ENCODE results near the gene LIMK2. TPM values are rescaled to one million over a fixed set of nuclear protein-coding genes. Genes with fewer than 3 reads are reported as not detected.

Gene LIMK2
- total RNA-seq, 4 donors from 2014 or later: 103 to 229 (median 188) TPM

- Histone ChIP-seq H3K27ac (no peak overlapping the region), H3K9me3 (no peaks in the 10 kb centered on the region), H3K4me3 (no peak overlapping the region), H3K4me1 (peaks cover 30% of the 10 kb centered on the region), H3K36me3 (peaks cover 92% of the 10 kb centered on the region), H3K27me3 (no peaks in the 10 kb centered on the region)
- DNase-seq (ENCODE audit: low spot score in 2 of 2): peak in 1 of 2 donors; percentile 37
- TF ChIP-seq EP300 (IDR thresholded peaks at IDR 0.05): no peak
- no peak for TF ChIP-seq CTCF (IDR thresholded peaks at IDR 0.05)
- no peak for TF ChIP-seq POLR2AphosphoS5 (IDR thresholded peaks at IDR 0.05)
- no peak for TF ChIP-seq POLR2A (IDR thresholded peaks at IDR 0.05)
These were observed 67.2 kb downstream of the LIMK2 start for GRCh38 chr22:31279327-31279669.

GRCh38 chr22:31279821-31280505 is 67.9 kb downstream of the LIMK2 start:
- H3K4me1 ChIP-seq: peaks cover 35% of the 10 kb centered on the region

GRCh38 chr22:31281733-31282132 is 69.6 kb downstream of the LIMK2 start:
- TF ChIP-seq POLR2AphosphoS5 (IDR thresholded peaks at IDR 0.05): no peak
- Histone ChIP-seq H3K36me3 (peaks cover 95% of the 10 kb centered on the region), H3K27ac (no peak overlapping the region), H3K27me3 (no peaks in the 10 kb centered on the region), H3K4me1 (peaks cover 40% of the 10 kb centered on the region), H3K9me3 (no peaks in the 10 kb centered on the region), H3K4me3 (no peak overlapping the region)
- 71% methylated on average over 4 of the region's 4 CpGs for WGBS
- peak in 1 of 2 donors; percentile 36 for DNase-seq (ENCODE audit: low spot score in 2 of 2)

More at GRCh38 chr22:31279821-31280505, 67.9 kb downstream of the LIMK2 start:
- Histone ChIP-seq H3K36me3 (peaks cover 92% of the 10 kb centered on the region), H3K27me3 (no peaks in the 10 kb centered on the region), H3K27ac (no peak overlapping the region), H3K4me3 (no peak overlapping the region), H3K9me3 (no peaks in the 10 kb centered on the region)
- peak in 1 of 2 donors; percentile 17 for DNase-seq (ENCODE audit: low spot score in 2 of 2)
- TF ChIP-seq CTCF (IDR thresholded peaks at IDR 0.05): no peak
- TF ChIP-seq EP300 (IDR thresholded peaks at IDR 0.05): no peak
- TF ChIP-seq POLR2A (IDR thresholded peaks at IDR 0.05): no peak
- TF ChIP-seq POLR2AphosphoS5 (IDR thresholded peaks at IDR 0.05): no peak

GRCh38 chr22:31282748-31283468 is 70.8 kb downstream of the LIMK2 start:
- DNase-seq (ENCODE audit: low spot score in 2 of 2): peak in 1 of 2 donors; percentile 54
- no peak overlapping the region for H3K27ac ChIP-seq
- H3K9me3 ChIP-seq: no peaks in the 10 kb centered on the region
- no peak overlapping the region for H3K4me3 ChIP-seq
- TF ChIP-seq POLR2AphosphoS5 (IDR thresholded peaks at IDR 0.05) (no peak), POLR2A (IDR thresholded peaks at IDR 0.05) (no peak), EP300 (IDR thresholded peaks at IDR 0.05) (no peak), CTCF (IDR thresholded peaks at IDR 0.05) (no peak)
- WGBS: 85% methylated on average over 7 of the region's 8 CpGs
- H3K36me3 ChIP-seq: peaks cover 94% of the 10 kb centered on the region
- H3K27me3 ChIP-seq: no peaks in the 10 kb centered on the region
- peaks cover 43% of the 10 kb centered on the region for H3K4me1 ChIP-seq

GRCh38 chr22:31284281-31285155 is 72.4 kb downstream of the LIMK2 start:
- Histone ChIP-seq H3K27me3 (no peaks in the 10 kb centered on the region), H3K9me3 (no peaks in the 10 kb centered on the region), H3K27ac (peak overlapping the region; percentile 67), H3K4me1 (peaks cover 52% of the 10 kb centered on the region), H3K36me3 (peaks cover 95% of the 10 kb centered on the region), H3K4me3 (no peak overlapping the region)
- 33% methylated on average over 2 of the region's 3 CpGs for WGBS
- no peak for DNase-seq (ENCODE audit: low spot score in 2 of 2)
- no peak for TF ChIP-seq POLR2AphosphoS5 (IDR thresholded peaks at IDR 0.05)
- no peak for TF ChIP-seq CTCF (IDR thresholded peaks at IDR 0.05)
- no peak for TF ChIP-seq EP300 (IDR thresholded peaks at IDR 0.05)
- TF ChIP-seq POLR2A (IDR thresholded peaks at IDR 0.05): no peak

Measured in suprapubic skin (tissue), 4 donors.